H1 (cell line): ENCODE measurements around the gene GPR39. TPM values are rescaled to one million over a fixed set of nuclear protein-coding genes. Genes with fewer than 3 reads are reported as not detected.

ENCODE experiments used
- CTCF ChIA-PET: fragments of 300-600 bp; sonication (Branson Sonifier 250); formaldehyde crosslinking; loops from one replicate; lab custom pipeline; 2021; ENCODE audit not compliant: partially characterized antibody; lab: Charles Lee
- POLR2A ChIA-PET: fragments of 300-600 bp; sonication (Branson Sonifier 250); formaldehyde crosslinking; loops from one replicate; lab custom pipeline; 2021; ENCODE audit warnings: inconsistent platforms; ENCODE audit not compliant: partially characterized antibody; lab: Charles Lee
- DNase-seq, 2 experiments: peaks; one replicate each; pipeline versions ENCODE4 v3.0.0 to v3.0.0-alpha.2; 2010 to 2022; ENCODE audit warnings: low spot score in 2 of 2, low read depth in 1 of 2, mixed read lengths in 1 of 2
- FAIRE-seq: peaks from 2 replicates; lab custom pipeline; 2011; peaks lifted over from hg19 to GRCh38; lab: Jason Lieb, UNC
- H2AFZ ChIP-seq: 2 replicates; pipeline ENCODE4 v1.8.1; 2012; ENCODE audit warnings: low read length, inconsistent platforms
- H2AK5ac ChIP-seq: 2 replicates; pipeline ENCODE4 v1.6.1; 2013; ENCODE audit warnings: low read depth, low read length
- H2BK120ac ChIP-seq: replicated peaks from 2 replicates; pipeline ENCODE3; 2013; ENCODE audit warnings: low read depth, low read length, inconsistent platforms
- H2BK12ac ChIP-seq: 2 replicates; pipeline ENCODE4 v1.6.1; 2013; ENCODE audit warnings: low read depth, low read length
- H2BK15ac ChIP-seq: 2 replicates; pipeline ENCODE4 v1.6.1; 2013; ENCODE audit warnings: low read length
- H2BK20ac ChIP-seq: 2 replicates; pipeline ENCODE4 v1.6.1; 2013; ENCODE audit warnings: low read length
- H2BK5ac ChIP-seq: 2 replicates; pipeline ENCODE4 v1.6.1; 2013; ENCODE audit warnings: low read depth, low read length
- H3K14ac ChIP-seq: 2 replicates; pipeline ENCODE4 v1.6.1; 2013; ENCODE audit warnings: inconsistent platforms; ENCODE audit not compliant: insufficient read length
- H3K18ac ChIP-seq: 2 replicates; pipeline ENCODE4 v1.6.1; 2013; ENCODE audit warnings: low read length; ENCODE audit errors: extremely low read depth
- H3K23ac ChIP-seq: 2 replicates; pipeline ENCODE4 v1.6.1; 2013; ENCODE audit warnings: inconsistent platforms; ENCODE audit not compliant: insufficient read length
- H3K23me2 ChIP-seq: 2 replicates; pipeline ENCODE4 v1.6.1; 2013; ENCODE audit warnings: low read depth, low read length
- H3K27ac ChIP-seq: 2 replicates; pipeline ENCODE4 v1.6.1; 2011; ENCODE audit warnings: low read depth, low read length, inconsistent platforms
- H3K27me3 ChIP-seq, 4 experiments: replicated peaks in 1 of 4; 1 replicate in 1 of 4; 2 replicates in 3 of 4; pipeline versions ENCODE4 v1.6.1 to v1.8.1; 2011 to 2013; ENCODE audit warnings: low read length in 3 of 4, mild to moderate bottlenecking in 3 of 4, inconsistent platforms in 2 of 4, mixed read lengths in 2 of 4, moderate library complexity in 1 of 4; ENCODE audit not compliant: control insufficient read depth in 3 of 4, insufficient read depth in 3 of 4; ENCODE audit errors: extremely low read depth in 1 of 4
- H3K36me3 ChIP-seq, 4 experiments: 2 replicates each; pipeline versions ENCODE4 v1.6.1 to v1.8.1; 2011 to 2013; ENCODE audit warnings: mild to moderate bottlenecking in 4 of 4, low read length in 3 of 4, moderate library complexity in 2 of 4, control low read depth in 1 of 4, inconsistent platforms in 1 of 4; ENCODE audit not compliant: insufficient read depth in 4 of 4, control insufficient read depth in 2 of 4
- H3K4ac ChIP-seq: replicated peaks from 2 replicates; pipeline ENCODE3; 2013; ENCODE audit warnings: low read length, low read depth, mixed read lengths, inconsistent platforms; ENCODE audit not compliant: insufficient read length
- H3K4me1 ChIP-seq, 4 experiments: replicated peaks in 1 of 4; 1 replicate in 1 of 4; 2 replicates in 3 of 4; pipeline versions ENCODE4 v1.6.1 to v1.8.1; 2011 to 2013; ENCODE audit warnings: low read length in 3 of 4, inconsistent platforms in 2 of 4, mixed read lengths in 1 of 4; ENCODE audit not compliant: insufficient read depth in 4 of 4, control insufficient read depth in 3 of 4
- H3K4me2 ChIP-seq, 2 experiments: 2 replicates each; pipeline versions ENCODE4 v1.6.1 to v1.8.1; 2011 to 2013; ENCODE audit warnings: low read depth in 2 of 2, low read length in 2 of 2, control low read depth in 1 of 2, inconsistent platforms in 1 of 2, mild to moderate bottlenecking in 1 of 2; ENCODE audit not compliant: insufficient read depth in 1 of 2
- H3K4me3 ChIP-seq, 4 experiments: fragments of 200-600, 300-600 bp in 1 of 4; sonication (generic), shearing (Covaris generic), sonication (Bioruptor Twin) in 1 of 4; 2 replicates each; pipeline versions ENCODE4 v1.5.1 to v1.8.1; 2011 to 2016; ENCODE audit warnings: low read length in 4 of 4, low read depth in 3 of 4, control low read depth in 2 of 4, inconsistent platforms in 2 of 4, mild to moderate bottlenecking in 2 of 4, mixed read lengths in 1 of 4, moderate library complexity in 1 of 4; ENCODE audit not compliant: insufficient read depth in 2 of 4; ENCODE audit errors: extremely low read depth in 1 of 4
- H3K56ac ChIP-seq: replicated peaks from 2 replicates; pipeline ENCODE3; 2013; ENCODE audit warnings: low read depth, mild to moderate bottlenecking, mixed read lengths, low read length, inconsistent platforms; ENCODE audit not compliant: insufficient read length
- H3K79me1 ChIP-seq: 2 replicates; pipeline ENCODE4 v1.6.1; 2013; ENCODE audit warnings: low read depth, low read length, control low read depth
- H3K79me2 ChIP-seq, 2 experiments: 2 replicates each; pipeline versions ENCODE4 v1.6.1 to v1.8.1; 2012 to 2013; ENCODE audit warnings: low read length in 2 of 2, mild to moderate bottlenecking in 2 of 2, inconsistent platforms in 1 of 2; ENCODE audit not compliant: insufficient read depth in 2 of 2, control insufficient read depth in 1 of 2
- H3K9ac ChIP-seq, 4 experiments: replicated peaks in 1 of 4; 1 replicate in 1 of 4; 2 replicates in 3 of 4; pipeline versions ENCODE4 v1.6.1 to v1.8.1; 2011 to 2013; ENCODE audit warnings: low read depth in 3 of 4, low read length in 3 of 4, control low read depth in 2 of 4, mild to moderate bottlenecking in 2 of 4, moderate library complexity in 2 of 4, inconsistent platforms in 1 of 4; ENCODE audit errors: extremely low read depth in 1 of 4
- H3K9me3 ChIP-seq, 2 experiments: 2 replicates each; pipeline versions ENCODE4 v1.6.1 to v1.8.1; 2012 to 2013; ENCODE audit warnings: mild to moderate bottlenecking in 2 of 2, moderate library complexity in 2 of 2, control low read depth in 1 of 2, inconsistent platforms in 1 of 2, low read depth in 1 of 2, low read length in 1 of 2, mixed read lengths in 1 of 2; ENCODE audit not compliant: insufficient read depth in 2 of 2
- H4K20me1 ChIP-seq, 2 experiments: replicated peaks in 1 of 2; 2 replicates each; pipeline versions ENCODE3 to v1.8.1; 2011 to 2013; ENCODE audit warnings: inconsistent platforms in 2 of 2, low read length in 2 of 2, mild to moderate bottlenecking in 1 of 2; ENCODE audit not compliant: insufficient read depth in 2 of 2, control insufficient read depth in 1 of 2
- H4K5ac ChIP-seq: 2 replicates; pipeline ENCODE4 v1.6.1; 2013; ENCODE audit warnings: low read length, low read depth, mixed read lengths, inconsistent platforms; ENCODE audit not compliant: insufficient read length
- H4K8ac ChIP-seq: 2 replicates; pipeline ENCODE4 v1.8.0; 2013; ENCODE audit warnings: mild to moderate bottlenecking, moderate library complexity, low read length, inconsistent platforms; ENCODE audit not compliant: insufficient read depth; ENCODE audit errors: extremely low read depth
- H4K91ac ChIP-seq: replicated peaks from 2 replicates; pipeline ENCODE3; 2013; ENCODE audit warnings: low read length, mixed read lengths, inconsistent platforms; ENCODE audit not compliant: insufficient read length
- SIRT6 ChIP-seq: IDR thresholded peaks from one replicate; pipeline ENCODE4 v1.7.1; 2012; ENCODE audit warnings: low read length, inconsistent platforms
- polyA plus RNA-seq, 7 experiments: library from polyadenylated mRNA; depleted of rRNA in 3 of 7; stranded (reverse) in 5 of 7; unstranded in 2 of 7; fragments of >200 nt in 5 of 7; fragments of 200-250 nt in 2 of 7; gene quantifications; 1 replicate in 5 of 7; 2 replicates in 1 of 7; 4 replicates in 1 of 7; pipeline versions ENCODE4 v1.2.1 to v1.2.3, GENCODE V29; 2011 to 2013; ENCODE audit warnings: missing spikeins in 2 of 7, mixed read lengths in 2 of 7
- total RNA-seq: library from RNA; stranded (reverse); fragmentation: NEBNext Ultra II Directional; extraction: Animal tissue kit (Norgen Biotek cat#: 25700); gene quantifications from 2 replicates; pipeline ENCODE4 v1.2.1, GENCODE V29; 2021

The GPR39 gene
- total and polyA plus RNA-seq, 2 of the 8 experiments (the other 6 are each of a cell fraction or from before 2014, with no cell fraction given), result 0.63 to 2.7 TPM

DNA sequence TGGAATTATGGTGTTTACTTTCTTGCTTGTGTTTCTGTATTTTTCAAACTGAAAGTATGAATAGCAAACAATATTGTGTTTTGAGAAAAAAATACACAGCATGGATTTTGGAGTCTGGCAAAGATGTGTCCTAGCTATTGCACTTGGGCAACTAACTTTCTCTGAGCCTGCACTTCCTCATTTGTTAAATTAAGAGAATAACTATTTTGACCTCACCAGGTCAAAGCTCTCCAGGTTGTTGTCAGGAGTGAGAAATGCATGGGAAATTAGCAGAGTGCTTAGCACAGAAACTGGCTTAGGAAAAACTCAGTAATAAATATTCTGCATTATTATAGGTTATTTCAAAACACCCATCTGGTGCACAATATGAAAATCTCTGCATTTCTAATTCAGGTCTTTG is 225.2 kb downstream of the GPR39 start:
- Histone ChIP-seq H3K27me3 (no peaks in the 10 kb centered on the region; a peak in 1 of 7 replicates), H3K4ac (no peak overlapping the region), H3K9ac (no peak overlapping the region), H2BK5ac (no peak overlapping the region), H4K20me1 (no peaks in the 10 kb centered on the region), H3K9me3 (no peaks in the 10 kb centered on the region), H3K4me3 (no peak overlapping the region), H3K23me2 (no peaks in the 10 kb centered on the region), H2BK20ac (no peak overlapping the region), H2BK12ac (no peak overlapping the region), H3K79me1 (no peaks in the 10 kb centered on the region), H3K56ac (no peak overlapping the region), H4K8ac (no peak overlapping the region), H2BK120ac (no peak overlapping the region), H3K4me1 (peaks cover 2 to 9% (median 5%) of the 10 kb centered on the region in 4 experiments; a peak in 5 of 7 replicates), H3K4me2 (no peak overlapping the region), H2BK15ac (no peak overlapping the region), H4K5ac (no peak overlapping the region), H3K79me2 (no peaks in the 10 kb centered on the region), H4K91ac (no peak overlapping the region), H3K23ac (no peak overlapping the region), H3K27ac (no peak overlapping the region), H3K36me3 (no peaks in the 10 kb centered on the region), H2AK5ac (no peak overlapping the region), H3K14ac (no peak overlapping the region), H2AFZ (no peak overlapping the region), H3K18ac (no peak overlapping the region)
- FAIRE-seq (no peak), DNase-seq (no peak)
- TF ChIP-seq SIRT6, result no peak
- ChIA-PET POLR2A (no interaction called here), CTCF (interaction anchor here (1.0 kb wide), 1 partner anchor 10 kb away, joined by 3 read pairs; no protein-coding TSS in a partner anchor)
